ENCODE measurements around the gene ZDHHC11.

- no peak for TF ChIP-seq EP300 (IDR thresholded peaks at IDR 0.05)
- TF ChIP-seq CTCF (IDR thresholded peaks at IDR 0.05), result no peak
These were observed 83.9 kb downstream of the ZDHHC11 start for GRCh38 chr5:766666-767431.
